Measurements from ENCODE around the gene CCL13.
"Not testable (repeated sequence)": the region's sequence is repeated elsewhere in the genome, so short reads cannot be mapped to it uniquely, and the experiment has no call there.

CCL13 gene

DNA sequence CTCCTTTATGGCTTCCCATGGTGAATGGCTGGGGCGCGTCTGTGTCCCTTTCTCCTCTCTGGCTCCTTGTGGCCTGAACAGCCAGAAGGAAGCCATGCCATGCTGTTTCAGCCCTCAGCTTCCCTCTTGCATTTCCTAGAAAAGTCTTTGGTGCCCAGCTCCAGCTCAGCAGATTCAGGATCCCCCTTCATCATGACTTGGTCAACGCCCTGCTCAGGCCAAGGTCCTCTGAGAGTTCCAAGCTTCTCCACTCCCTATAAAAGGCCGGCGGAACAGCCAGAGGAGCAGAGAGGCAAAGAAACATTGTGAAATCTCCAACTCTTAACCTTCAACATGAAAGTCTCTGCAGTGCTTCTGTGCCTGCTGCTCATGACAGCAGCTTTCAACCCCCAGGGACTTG is at the start of gene CCL13:
TSS of gene CCL13 (plus strand) at position 287 of the 400 bp plus-strand sequence. CDS start at position 334, 47 bp downstream.
- TF ChIP-seq ZNF274 (IDR thresholded peaks at IDR 0.05; ENCODE audit: low read depth, low read length): no peak
- H3K4me3 ChIP-seq (ENCODE audit: low read length): no peak within 1 kb of the TSS

DNA sequence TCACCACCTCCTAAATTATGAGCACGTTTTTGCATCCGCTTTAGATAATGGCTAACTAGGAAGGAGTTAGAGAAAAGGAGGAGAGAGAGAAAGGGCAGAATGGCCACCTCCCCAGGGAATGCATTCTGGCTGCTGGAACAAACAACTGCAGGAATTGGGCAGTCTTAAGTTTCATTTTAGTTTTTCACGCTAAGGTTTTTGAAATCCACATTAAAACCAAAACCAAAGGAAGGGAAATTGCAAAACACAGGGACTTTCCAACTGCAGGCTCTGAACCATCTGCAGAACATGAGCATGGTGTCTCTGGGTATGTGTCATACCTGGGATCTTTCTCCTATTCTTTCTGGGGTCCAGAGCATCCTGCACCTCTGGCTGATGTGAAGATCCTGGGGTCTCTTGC is 49.2 kb upstream of the CCL13 start:
- TF ChIP-seq ZNF274 (IDR thresholded peaks at IDR 0.05; ENCODE audit: low read depth, low read length): no peak
- no peak overlapping the region for H3K4me3 ChIP-seq (ENCODE audit: low read length)

DNA sequence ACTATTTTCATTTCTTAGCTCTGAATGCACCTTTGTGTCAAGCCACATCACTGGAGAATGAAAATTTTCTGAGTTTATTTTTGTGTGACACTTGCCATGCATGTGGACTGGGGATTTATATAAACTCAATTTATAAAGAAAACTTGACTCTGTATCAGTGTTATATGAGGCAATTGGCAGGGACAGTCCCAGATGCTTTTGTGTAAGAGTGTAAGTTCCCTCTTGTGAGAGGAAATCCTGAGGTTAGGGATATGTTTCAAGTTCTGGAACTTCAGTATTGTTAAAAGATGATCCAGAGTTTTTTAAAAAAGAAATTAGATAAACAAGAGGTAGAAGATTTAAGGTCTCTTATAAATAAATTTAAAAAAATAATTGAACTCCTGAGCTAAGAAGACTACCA is 47.9 kb upstream of the CCL13 start:
- no peak overlapping the region for H3K4me3 ChIP-seq (ENCODE audit: low read length)
- no peak for TF ChIP-seq ZNF274 (IDR thresholded peaks at IDR 0.05; ENCODE audit: low read depth, low read length)

DNA sequence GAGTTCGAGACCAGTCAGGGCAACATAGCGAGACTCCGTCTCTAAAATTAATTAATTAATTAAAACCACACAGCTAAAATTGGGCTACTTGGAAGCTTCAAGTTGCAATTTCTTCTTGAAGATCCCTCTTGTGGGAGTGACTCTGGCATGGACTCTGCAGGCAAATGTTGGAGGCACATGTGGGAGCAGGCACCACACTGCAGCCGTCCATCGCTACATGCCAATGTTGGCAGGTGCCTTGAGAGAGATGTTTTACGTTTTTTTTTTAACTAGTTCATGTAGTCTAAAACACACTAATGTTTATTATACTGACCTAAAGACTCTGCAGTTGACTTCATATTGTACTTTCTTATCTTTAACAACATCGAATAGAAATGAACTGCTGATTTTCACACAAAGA is 45.0 kb upstream of the CCL13 start:
- no peak for TF ChIP-seq ZNF274 (IDR thresholded peaks at IDR 0.05; ENCODE audit: low read depth, low read length)
- H3K4me3 ChIP-seq (ENCODE audit: low read length): no peak overlapping the region

DNA sequence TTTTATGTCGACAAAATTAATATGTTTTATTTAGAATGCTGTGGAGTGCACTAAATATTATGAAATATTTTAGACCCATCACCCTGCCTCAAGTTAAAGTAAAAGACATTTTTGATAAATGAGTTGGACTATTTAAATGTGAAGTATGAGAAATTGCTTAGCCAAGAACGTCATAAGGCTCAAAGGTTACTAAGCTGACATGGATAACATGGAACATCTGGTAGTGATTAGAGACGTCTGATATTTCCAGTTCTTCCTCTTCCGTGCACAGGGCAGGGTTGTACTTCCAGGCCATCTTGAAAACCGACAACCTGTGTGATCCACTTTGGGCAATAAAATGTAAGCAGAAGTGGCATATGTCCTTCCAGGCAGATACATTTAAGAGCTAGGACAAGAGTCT is 44.2 kb upstream of the CCL13 start:
- TF ChIP-seq ZNF274 (IDR thresholded peaks at IDR 0.05; ENCODE audit: low read depth, low read length): no peak
- H3K4me3 ChIP-seq (ENCODE audit: low read length): no peak overlapping the region

DNA sequence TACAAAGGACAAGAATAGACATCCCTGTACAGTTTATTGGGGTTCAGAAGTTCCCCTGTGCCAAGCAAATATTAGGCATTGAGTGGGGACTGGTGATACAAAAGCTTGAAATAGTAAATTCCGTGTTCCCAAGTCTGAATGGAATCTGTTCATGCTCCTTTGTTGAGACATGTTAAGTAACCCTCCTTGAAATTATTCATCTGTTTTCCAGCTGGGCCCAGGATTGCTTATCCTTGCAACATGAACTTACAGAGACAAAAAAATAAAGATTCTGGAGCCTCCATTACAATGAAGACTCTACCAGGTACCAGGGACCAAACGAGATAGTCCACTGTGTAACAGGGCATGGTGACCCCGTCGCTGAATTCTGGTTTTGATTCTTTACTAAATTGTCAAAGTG is 43.1 kb upstream of the CCL13 start:
- no peak overlapping the region for H3K4me3 ChIP-seq (ENCODE audit: low read length)
- no peak for TF ChIP-seq ZNF274 (IDR thresholded peaks at IDR 0.05; ENCODE audit: low read depth, low read length)

DNA sequence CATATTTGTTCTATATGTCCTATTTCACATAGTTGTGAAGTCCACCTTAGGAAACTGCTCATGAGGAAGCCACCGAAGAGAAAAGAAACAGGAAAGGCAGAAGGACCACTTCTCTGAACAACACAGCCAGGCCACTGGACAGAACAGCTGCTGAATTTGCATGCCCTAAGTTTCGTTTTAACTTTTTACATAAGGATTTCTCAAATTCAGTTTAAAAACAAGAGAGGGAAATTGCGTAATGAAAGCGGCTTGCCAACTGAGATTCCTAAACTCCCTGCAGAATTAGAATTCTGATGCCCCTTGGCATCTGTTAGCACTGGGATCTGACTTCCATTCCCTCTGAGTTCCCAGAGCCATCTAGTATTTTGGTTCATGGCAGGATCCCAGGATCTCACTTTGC is 42.0 kb upstream of the CCL13 start:
- H3K4me3 ChIP-seq (ENCODE audit: low read length): peak overlapping the region; percentile 17; the same call in 1 of the 2 replicates
- no peak for TF ChIP-seq ZNF274 (IDR thresholded peaks at IDR 0.05; ENCODE audit: low read depth, low read length)

DNA sequence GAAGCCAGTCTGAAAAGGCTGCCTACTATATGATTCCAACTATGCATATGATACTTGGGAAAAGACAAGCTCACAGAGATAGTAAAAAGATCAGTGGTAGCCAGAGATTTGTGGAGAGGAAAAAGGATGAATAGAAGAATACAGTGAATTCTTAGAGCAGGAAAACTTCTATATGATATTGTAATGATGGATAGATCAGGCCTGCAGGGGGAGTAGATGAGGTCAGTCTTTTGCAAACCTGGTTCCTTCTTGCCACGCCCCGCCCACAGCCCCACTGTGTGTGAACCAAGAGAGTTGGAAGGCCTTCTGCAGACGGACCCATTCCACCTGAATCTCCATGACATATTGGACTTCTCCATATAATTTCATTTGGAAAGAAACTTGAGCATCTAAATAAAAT is 37.8 kb upstream of the CCL13 start:
- no peak for TF ChIP-seq ZNF274 (IDR thresholded peaks at IDR 0.05; ENCODE audit: low read depth, low read length)

DNA sequence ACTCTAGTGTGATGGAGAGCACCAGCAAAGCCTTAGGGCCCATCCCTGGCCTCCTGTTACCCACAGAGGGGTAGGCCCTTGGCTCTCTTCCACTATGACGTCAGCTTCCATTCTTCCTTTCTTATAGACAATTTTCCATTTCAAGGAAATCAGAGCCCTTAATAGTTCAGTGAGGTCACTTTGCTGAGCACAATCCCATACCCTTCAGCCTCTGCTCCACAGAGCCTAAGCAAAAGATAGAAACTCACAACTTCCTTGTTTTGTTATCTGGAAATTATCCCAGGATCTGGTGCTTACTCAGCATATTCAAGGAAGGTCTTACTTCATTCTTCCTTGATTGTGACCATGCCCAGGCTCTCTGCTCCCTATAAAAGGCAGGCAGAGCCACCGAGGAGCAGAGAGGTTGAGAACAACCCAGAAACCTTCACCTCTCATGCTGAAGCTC is 37.2 kb upstream of the CCL13 start, which contains the start of gene CCL8:
TSS of gene CCL8 (plus strand) at position 397 of the 445 bp plus-strand sequence. CDS start 67 bp downstream, outside the sequence.
- TF ChIP-seq ZNF274 (IDR thresholded peaks at IDR 0.05; ENCODE audit: low read depth, low read length): no peak
- no peak within 1 kb of the TSS for H3K4me3 ChIP-seq (ENCODE audit: low read length)

More for the DNA sequence above, 37.8 kb upstream of the CCL13 start:
- H3K4me3 ChIP-seq (ENCODE audit: low read length): no peak overlapping the region

GRCh38 chr17:34321964-34322363 is 34.3 kb upstream of the CCL13 start:
- H3K4me3 ChIP-seq (ENCODE audit: low read length): no peak overlapping the region
- no peak for TF ChIP-seq ZNF274 (IDR thresholded peaks at IDR 0.05; ENCODE audit: low read depth, low read length)

DNA sequence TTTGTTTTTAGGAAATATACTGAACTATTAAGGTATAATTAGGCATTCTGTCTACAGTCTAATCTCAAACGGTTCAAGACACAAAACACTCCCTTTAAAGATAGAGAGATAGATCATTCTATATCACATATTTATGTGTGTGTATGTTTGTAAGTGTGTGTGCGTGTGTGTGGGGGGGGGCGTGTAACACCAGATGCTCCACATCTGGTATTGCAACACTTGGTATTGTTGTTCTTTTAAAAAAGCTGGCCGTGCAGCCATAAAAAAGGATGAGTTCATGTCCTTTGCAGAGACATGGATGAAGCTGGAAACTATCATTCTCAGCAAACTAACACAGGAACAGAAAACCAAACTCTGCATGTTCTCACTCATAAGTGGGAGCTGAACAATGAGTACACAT is 28.7 kb upstream of the CCL13 start:
- not testable (repeated sequence) for H3K4me3 ChIP-seq (ENCODE audit: low read length)

- no peak overlapping the region for H3K4me3 ChIP-seq (ENCODE audit: low read length)
- no peak for TF ChIP-seq ZNF274 (IDR thresholded peaks at IDR 0.05; ENCODE audit: low read depth, low read length)
These were observed 18.6 kb upstream of the CCL13 start for GRCh38 chr17:34337701-34338100.

GRCh38 chr17:34339138-34339770 is 17.0 kb upstream of the CCL13 start:
- no peak for TF ChIP-seq ZNF274 (IDR thresholded peaks at IDR 0.05; ENCODE audit: low read depth, low read length)
- H3K4me3 ChIP-seq (ENCODE audit: low read length): no peak overlapping the region

DNA sequence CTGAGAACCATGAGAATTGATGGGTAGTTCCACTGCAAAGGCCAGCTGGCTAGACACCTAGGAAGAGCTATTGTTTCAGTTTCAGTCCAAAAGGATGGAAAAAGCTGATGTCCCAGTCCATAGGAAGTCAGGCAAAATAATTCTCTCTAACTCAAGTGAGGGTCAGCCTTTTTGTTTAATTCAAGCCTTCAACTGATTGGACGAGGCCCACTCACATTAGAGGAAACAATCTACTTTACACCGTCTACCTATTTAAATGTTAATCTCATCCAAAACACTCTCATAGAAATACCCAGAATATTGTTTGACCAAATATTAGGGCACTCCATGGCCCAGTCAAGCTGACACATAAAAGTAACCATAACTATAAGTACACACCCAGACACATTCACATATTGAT is 14.4 kb upstream of the CCL13 start:
- no peak overlapping the region for H3K4me3 ChIP-seq (ENCODE audit: low read length)
- no peak for TF ChIP-seq ZNF274 (IDR thresholded peaks at IDR 0.05; ENCODE audit: low read depth, low read length)

DNA sequence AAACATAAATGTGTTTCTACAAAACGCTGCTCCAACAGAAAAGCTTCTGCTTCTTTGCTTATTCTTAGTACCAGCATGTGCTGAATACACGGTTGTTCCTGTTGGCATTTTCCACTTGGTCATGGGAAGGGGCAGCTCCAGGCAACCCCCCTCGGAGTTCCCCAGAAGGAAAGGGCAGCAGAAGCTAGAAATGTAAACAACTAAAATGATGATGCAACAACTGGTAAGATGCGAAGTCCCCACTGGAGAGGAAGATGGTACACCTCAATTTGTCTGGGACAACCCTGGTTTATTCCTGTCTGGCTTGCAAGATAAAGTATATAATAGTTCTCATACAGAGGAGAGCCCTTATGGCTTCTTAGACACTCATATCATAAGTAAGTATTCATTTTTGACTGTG is 9.2 kb upstream of the CCL13 start:
- no peak for TF ChIP-seq ZNF274 (IDR thresholded peaks at IDR 0.05; ENCODE audit: low read depth, low read length)
- H3K4me3 ChIP-seq (ENCODE audit: low read length): no peak overlapping the region

GRCh38 chr17:34349751-34350150 is 6.5 kb upstream of the CCL13 start:
- H3K4me3 ChIP-seq (ENCODE audit: low read length): no peak overlapping the region
- no peak for TF ChIP-seq ZNF274 (IDR thresholded peaks at IDR 0.05; ENCODE audit: low read depth, low read length)

Measured in GM08714 (cell line).